HG03196 (cell line): ENCODE measurements around the gene RANBP6.
"Not testable (repeated sequence)": the region's sequence is repeated elsewhere in the genome, so short reads cannot be mapped to it uniquely, and the experiment has no call there.

Experiments
- ATAC-seq: cut with Tn5 transposase; IDR thresholded peaks from one replicate; pipeline ENCODE4 v1.9.1; 2021; ENCODE audit not compliant: unreplicated experiment

RANBP6 gene

DNA sequence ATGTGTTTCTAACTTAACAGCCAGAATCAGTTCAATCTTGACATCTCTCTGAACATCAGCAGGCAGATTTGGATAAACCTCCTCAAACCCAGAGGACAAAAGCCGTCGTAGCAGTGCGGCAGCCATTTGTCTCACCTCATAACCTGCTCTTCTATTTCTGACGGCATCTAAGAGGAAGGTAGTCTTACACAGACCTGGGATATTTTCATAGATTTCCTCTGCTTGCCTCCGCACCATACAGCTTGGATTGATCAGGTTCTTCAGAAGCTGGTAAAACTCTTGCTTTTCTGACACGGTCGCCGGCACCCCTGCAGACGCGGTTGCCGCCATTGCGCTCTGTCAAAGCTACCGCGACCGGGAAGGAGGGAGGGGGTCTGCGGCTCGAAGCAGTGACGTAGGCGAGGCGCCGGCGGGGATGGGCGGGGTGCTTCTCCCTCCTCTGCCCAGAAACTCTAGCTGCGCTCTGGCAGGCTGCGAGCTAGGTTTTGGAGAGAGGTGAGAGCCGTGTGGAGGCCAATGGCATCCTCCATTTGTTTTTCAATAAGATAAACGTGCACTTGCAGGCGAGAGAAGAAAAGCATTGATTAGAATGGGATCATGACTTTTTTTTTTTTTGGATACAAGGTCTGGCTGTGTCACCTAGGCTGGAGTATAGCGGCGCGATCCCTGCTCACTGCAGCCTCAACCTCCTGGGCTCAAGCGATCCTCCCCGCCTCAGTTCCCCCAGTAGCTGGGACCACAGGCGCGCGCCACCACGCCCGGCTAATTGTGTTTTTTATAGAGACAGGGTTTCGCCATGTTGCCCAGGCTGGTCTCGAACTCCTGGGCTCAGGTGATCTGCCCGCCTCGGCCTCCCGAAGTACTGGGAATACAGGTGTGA, at the start of gene RANBP6:
RANBP6 (minus strand) TSS at position 347 of the 880 bp plus-strand sequence; CDS start at position 330, 17 bp downstream.
- peak; percentile 94 for ATAC-seq

GRCh38 chr9:6063146-6063545, 47.7 kb upstream of the RANBP6 start:
- not testable (repeated sequence) for ATAC-seq

DNA sequence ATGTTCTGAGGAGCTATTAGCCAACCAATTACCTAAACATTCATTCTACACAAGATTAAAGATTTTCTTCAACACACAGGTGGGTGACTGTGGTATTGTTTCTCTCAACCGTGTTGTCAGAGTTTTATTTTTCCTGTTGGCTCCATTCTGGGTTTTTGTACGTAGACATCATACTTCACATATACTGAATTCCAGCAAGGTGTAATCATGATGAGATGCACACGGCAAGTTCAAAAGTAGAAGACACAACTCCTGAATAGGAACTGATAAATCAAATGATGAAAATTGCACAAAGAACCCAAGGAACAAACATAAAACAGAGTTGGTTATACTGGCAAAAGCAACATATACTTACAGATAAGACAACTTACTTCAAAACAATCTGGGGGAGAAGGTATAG, 40.2 kb upstream of the RANBP6 start:
- no peak for ATAC-seq

GRCh38 chr9:6055216-6055615, 39.8 kb upstream of the RANBP6 start:
- no peak for ATAC-seq

DNA sequence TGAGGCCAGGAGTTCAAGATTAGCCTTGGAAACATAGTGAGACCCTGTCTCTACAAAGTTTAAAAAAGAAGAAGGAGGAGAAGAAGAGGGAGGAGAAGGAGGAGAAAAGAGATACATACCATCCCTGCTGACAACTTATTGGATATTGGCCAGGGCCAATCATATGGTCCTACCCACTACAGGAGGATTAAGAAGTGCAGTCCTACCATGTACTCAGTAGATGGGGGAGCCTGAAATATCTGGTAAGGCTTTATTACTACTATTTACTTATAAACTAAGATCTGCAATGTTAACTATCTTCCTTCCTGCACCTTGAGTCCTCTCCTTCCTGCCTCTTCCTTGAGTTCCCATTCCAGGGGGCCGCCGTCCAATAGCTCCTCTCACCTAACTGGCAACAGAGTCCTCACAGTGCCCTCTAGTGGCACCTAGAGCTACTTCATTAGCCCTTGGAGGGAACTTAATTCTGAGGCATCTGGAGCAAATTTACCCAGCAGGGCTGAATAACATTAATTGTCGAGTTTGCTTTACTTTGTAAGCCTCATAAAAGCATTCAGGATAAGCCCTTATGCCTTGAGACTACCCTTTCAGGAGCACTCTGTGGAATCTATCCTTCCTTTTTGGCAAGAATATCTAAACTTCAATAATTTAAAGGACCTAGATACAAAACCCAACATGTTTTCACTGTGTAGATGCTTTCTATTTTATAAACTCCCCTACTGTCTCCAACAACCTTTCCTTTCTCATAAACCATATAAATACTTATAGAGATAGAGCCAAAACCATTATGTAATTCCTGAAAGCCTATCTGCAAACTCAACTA, 39.1 kb upstream of the RANBP6 start:
- ATAC-seq = no peak

DNA sequence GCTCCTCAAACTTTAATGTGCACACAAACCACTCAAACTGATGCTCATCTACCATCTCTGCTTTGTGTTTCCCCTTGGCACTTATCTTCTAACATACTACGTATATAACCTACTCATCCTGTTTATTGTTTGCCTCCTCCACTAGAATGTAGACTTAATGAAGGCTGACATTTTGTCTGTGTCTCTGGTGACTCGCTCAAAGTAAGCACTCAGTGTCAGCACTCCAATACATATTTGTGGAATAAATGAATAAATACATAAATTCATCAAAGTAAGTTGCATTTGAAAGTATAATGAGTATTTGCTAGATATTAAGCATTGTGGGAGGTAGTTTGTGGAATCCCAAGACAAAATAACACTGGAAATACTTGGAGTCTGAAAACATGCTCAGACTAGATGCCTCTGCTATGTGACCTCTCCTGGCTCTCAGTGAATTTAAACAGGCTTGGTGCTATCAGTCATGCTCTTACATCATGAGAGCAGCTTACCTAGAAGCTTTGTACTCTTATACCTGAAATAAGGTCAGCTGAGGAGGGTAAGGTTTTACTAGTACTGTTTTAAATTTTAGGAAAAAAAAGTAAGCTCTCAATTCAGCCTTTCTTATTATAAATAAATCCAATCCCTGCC, 37.0 kb upstream of the RANBP6 start:
- ATAC-seq = no peak

- no peak for ATAC-seq
Observed at GRCh38 chr9:6051511-6051950, 36.1 kb upstream of the RANBP6 start.

GRCh38 chr9:6049798-6050197, 34.4 kb upstream of the RANBP6 start:
- ATAC-seq = no peak

DNA sequence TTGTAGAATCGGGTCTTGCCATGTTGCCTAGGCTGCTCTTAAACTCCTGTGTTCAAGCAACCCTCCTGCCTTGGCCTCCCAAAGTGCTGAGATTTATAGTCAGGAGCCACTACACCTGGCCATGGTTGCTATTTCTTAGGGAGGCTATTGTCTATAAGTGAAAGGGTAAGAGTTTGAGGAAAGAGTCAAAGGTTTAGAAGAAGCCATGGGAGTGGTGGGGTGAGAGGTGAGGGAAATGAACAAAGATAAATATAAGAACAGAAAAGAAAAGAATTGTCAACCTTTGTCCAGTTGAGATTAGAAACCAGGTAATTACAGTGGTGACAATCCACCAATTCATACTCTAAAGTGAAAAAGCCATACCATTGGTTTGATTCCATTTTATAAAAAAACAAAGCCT, 32.6 kb upstream of the RANBP6 start:
- no peak for ATAC-seq

GRCh38 chr9:6047020-6047419, 31.6 kb upstream of the RANBP6 start:
- no peak for ATAC-seq

GRCh38 chr9:6045364-6045763, 29.9 kb upstream of the RANBP6 start:
- ATAC-seq = no peak

DNA sequence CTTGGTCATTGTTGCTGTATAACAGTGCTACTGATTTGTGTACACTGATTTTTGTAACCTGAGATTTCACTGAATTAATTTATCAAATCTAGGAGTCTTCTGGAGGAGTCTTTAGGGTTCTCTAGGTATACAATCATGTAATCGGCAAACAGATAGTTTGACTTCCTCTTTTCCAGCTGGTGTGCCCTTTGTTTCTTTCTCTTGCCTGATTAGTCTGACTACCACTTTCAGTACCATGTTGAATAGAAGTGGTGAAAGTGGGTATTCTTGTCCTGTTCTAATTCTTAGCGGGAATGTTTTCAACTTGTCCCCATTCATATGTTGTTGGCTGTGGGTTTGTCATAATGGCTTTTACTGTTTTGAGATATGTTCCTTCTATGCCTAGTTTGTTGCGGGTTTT, 24.7 kb upstream of the RANBP6 start:
- no peak for ATAC-seq

GRCh38 chr9:6036391-6036790, 21.0 kb upstream of the RANBP6 start:
- ATAC-seq = no peak

GRCh38 chr9:6034954-6035353, 19.5 kb upstream of the RANBP6 start:
- no peak for ATAC-seq

GRCh38 chr9:6029604-6030274, 14.3 kb upstream of the RANBP6 start:
- ATAC-seq = no peak

DNA sequence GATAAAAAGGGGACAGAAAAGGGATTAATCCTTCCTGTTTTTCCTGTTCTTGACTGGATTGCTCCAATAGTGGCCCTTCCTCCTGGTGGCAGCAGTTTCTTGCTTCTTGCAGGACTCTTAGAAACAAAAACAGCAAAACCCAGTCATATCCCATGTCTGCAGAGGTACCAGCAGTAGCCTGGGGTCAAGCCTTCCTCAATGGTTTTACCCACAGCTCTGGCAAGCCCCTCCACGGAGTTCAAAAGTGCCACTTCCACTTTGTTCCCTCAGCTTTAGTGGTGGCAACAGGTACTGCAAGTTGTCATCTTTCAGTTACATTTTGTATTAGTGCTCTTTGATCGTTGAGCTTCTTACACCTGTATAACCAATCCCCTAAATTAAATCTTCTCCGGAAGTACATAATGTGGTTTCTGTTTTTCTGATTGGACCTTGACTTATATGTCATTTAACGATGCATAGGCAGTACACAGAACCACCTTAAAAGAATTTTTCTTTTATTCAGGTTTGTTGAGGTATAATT, 8.7 kb upstream of the RANBP6 start:
- peak; percentile 55 for ATAC-seq

GRCh38 chr9:6016975-6017374, 1.6 kb upstream of the RANBP6 start:
- ATAC-seq = not testable (repeated sequence)

- no peak for ATAC-seq
Observed at GRCh38 chr9:6014670-6015270, 654 bp downstream of the RANBP6 start.

DNA sequence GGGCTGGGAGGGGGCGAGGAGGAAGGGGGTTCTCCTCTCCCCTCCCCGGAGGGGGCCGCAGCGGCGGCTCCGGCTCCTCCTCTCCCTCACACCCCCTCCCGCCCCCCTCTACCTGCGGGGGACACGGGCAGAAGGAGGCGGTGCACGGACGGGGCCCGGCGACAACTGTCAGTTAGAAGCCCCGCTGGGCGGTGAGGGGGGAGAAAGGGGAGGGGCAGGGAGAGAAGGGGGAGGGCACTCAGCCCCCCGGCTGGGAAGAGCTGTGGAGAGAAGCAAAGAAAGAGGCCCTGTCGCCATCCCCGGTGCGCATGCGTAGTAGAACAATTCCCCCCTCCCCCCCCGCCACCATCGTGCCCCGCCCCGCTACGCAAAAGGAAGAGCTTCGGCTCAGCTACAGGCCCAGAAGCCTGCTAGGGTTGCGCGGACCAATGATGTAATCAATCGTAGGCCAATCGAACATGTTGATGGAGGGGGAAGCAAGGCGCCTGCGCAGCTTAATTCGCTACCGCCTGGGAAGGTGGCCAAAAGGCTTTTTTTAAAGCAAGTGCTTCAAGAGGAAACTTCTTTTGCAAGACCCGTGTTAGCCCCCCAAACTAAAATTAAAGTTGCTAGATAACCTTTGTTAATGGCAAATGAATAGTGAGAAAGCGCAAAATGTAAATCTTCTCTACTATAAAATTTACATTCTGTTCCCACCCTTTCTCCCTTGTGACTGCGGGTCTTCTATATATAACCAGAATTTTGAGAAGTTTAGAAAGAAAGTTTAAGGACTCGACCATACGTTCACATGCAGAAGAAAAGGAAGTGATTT, 7.0 kb downstream of the RANBP6 start:
- peak; percentile 66 for ATAC-seq
